HG02852 (cell line): ENCODE measurements around the gene CNN1.

Experiments
- ATAC-seq: cut with Tn5 transposase; IDR thresholded peaks from one replicate; pipeline ENCODE4 v1.9.1; 2021; ENCODE audit warnings: mild to moderate bottlenecking, moderate library complexity; ENCODE audit not compliant: unreplicated experiment

The CNN1 gene

GRCh38 chr19:11530432-11530831 is 8.2 kb upstream of the CNN1 start:
- no peak for ATAC-seq

DNA sequence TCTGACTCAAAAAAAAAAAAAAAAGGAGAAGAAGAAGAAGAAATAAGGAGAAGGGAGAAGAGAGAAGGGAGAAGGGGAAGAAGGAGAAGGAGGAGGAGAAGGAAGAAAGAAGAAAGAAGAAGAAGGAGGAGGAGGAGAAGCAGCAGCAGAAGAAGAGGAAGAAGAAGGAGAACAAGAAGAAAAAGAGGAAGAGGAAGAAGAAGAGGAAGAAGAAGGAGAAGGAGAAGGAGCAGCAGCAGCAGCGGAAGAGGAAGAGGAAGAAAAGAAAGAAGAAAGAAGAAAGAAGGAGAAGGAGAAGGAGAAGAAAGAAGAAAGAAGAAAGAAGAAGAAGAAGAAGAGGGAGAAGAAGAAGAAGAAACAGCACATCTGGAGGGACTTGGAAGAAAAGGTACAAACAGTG is 4.1 kb upstream of the CNN1 start:
- no peak for ATAC-seq

DNA sequence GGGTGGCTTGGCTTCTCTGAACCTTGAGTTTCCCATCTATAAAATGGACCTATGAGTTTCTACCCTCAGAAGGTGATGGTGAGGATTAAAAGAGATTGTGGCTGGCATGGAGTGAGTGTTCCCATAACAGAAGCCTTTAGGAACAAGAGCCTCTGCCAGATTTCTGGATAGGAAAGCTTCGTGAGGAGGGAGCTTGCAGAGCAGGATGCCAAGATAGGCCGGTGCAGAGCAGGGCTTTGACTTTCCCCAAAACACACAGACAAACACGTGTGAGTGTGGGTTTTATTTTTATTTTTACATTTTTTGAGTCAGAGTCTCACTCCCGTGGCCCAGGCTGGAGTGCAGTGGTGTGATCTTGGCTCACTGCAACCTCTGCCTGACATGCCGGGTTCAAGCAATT is 3.7 kb upstream of the CNN1 start:
- ATAC-seq = no peak

GRCh38 chr19:11535792-11536595 is 2.7 kb upstream of the CNN1 start:
- peak; percentile 54 for ATAC-seq

GRCh38 chr19:11539495-11540365 is 1.1 kb downstream of the CNN1 start:
- no peak for ATAC-seq

GRCh38 chr19:11540645-11541044 is 2.0 kb downstream of the CNN1 start:
- no peak for ATAC-seq

- no peak for ATAC-seq
Observed at GRCh38 chr19:11541238-11541637, 2.6 kb downstream of the CNN1 start.

DNA sequence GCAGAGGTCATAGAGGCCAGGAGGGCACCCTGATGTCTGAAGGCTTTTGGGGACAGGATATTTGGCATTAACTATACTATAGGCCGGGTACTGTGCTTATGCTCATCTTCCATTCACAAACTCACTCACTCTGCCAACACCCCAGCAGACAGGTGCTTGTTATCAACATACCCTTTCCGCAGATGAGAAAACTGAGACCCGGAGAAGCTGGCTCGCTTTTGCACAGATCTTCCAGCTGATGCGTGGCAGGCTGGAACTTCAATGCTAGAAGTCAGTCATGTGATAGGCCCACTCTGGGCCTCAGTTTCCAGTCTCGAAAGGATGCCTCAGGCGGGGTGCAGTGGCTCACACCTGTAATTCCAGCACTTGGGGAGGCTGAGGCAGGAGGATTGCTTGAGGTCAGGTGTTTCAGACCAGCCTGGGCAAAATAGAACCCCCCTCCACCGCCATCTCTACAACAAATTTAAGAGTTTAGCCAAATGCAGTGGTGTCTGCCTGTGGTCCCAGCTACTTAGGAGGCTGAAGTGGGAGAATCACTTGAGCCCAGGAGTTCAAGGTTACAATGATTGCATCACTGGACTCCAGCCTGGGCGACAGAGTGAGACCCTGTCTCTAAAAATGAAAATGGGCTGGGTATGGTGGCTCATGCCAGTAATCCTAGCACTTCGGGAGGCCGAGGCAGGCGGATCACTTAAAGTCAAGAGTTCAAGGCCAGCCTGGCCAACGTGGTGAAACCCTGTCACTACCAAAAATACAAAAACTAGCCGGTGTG is 9.5 kb downstream of the CNN1 start:
- no peak for ATAC-seq

- ATAC-seq = no peak
Observed at GRCh38 chr19:11549386-11549953, 10.8 kb downstream of the CNN1 start.

GRCh38 chr19:11550265-11550664 is 11.6 kb downstream of the CNN1 start:
- ATAC-seq = no peak

- ATAC-seq = no peak
Observed at GRCh38 chr19:11551603-11552235, 13.1 kb downstream of the CNN1 start.

- ATAC-seq = no peak
Observed at GRCh38 chr19:11552666-11553372, 14.2 kb downstream of the CNN1 start.

- no peak for ATAC-seq
Observed at GRCh38 chr19:11554160-11554559, 15.5 kb downstream of the CNN1 start.

DNA sequence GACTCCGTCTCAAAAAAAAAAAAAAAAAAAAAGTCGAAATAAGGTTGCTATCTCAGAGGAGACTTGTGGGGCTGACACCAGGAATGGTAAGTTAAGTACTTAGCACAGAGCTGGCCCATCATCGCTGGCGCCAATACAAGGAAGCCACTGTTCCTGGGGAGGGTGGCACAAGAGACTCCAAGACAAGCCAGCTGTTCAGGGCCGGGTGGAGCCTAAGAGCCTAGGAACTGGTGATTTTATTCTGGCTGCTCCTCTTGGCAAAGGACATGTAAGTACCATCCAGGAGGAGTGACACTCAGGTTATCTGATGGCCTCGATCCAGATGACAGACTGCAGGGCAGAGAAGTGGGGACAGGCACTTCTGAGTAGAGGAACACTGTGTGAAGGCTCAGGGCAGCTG is 16.6 kb downstream of the CNN1 start:
- ATAC-seq = no peak

DNA sequence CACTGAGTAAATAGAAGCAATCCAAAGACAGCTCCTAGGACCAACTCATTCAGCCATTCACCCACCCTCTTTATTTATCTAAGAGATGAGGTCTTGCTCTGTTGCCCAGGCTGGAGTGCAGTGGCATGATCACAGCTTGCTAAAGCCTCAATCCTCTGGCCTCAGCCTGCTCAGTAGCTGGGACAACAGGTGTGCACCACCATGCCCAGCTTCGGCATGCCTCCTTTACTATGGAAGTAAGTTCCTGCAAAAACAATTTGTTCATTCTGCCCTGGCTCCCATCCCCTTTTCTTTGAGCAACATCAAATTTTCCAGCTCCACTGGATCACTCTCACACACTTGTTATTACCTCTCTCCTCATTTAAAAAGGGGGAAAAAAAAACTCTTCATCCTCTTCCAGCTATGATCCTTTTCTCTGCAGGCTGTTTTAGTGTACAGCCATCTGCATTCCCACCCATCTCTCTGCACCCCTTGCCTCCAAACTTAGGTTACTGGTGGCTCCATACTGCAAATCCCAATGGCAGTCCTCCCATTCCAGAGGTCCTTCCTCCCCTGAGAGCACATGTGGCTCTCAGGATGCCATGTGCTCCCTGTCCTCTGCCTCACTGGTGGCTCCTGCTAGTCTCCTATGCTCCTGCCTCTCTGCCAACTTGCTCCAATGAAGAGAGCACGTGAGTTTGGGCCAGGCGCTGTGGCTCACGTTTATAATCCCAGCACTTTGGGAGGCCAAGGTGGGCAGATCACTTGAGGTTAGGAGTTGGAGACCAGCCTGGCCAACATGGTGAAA is 18.2 kb downstream of the CNN1 start:
- ATAC-seq = no peak

DNA sequence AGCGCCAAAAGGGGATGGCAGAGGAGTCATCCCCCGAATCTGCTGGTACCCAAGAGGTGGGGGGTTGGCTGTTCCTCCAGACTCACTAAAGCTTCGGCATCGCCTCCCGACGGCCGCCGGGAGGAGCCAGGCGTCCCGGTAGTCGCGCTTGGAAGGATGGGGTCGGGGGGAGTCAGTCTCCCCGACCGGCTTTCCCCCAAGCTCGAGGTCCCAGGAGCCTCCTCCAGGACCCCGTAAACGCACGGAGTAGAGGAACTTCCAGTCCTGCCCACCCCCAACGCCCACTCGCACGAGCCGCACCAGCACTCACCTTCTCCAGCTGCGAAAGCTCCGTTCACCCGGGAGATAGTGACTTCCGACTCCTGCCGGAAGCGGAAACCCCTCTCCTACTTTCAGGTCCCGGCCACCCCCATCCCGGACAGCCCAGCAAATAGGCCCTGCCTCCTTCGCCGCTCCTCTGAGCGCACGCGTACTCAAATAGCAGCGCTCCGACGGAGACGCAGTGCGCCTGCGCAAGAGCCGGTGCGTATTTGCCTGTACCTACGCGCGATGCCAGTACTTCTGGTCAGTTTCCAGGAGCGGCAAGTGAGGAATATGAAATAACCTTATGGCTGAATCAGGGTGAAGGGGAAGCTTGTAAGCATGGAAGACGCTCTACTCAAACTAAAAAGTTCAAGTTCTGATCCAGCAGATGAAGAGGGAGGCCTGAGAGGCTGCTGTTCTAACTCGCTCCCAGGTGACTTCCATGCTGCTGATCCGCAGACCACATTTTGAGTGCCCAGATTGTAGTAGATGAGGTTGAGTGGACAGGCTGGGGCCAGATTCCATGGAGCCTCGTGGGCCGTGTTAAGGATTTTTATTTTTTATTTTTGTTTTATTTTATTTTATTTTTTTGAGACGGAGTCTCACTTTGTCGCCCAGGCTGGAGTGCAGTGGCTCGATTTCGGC is 20.5 kb downstream of the CNN1 start, which contains the start of gene ELOF1:
Gene ELOF1, minus strand, starts transcription at position 350 of the 948 bp plus-strand sequence. CDS start 4,883 bp downstream, outside the sequence.
- ATAC-seq = peak; percentile 84

DNA sequence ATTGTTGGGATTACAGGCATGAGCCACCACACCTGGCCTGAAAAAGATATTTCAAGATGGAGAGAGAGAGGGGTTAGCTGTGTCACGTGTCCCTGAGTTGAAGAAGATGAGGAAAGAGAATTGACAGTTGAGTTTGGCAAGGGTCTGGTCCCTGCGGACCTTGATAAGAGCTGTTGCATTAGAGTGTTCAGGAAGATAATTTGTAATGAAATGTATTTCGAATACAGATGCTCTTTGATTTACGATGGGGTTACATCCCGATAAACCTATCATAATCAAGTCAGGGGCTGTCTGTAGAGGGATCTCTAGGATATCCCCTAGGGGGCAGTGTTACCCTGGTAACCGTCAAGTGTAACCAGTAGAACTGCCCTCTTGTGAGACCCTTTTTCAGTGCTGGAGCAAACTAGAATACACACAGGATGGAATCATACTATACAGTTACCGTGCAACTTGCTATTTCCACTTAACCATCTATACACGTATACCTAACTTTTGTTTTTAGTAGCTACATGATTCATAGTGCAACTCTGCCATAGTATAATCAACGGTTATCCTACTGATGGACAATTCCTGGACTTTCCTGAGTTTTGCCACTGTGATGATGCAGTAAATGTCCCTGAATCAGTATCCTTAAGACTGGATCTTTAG is 21.9 kb downstream of the CNN1 start:
- no peak for ATAC-seq
